Measurements from ENCODE around the gene ANKS1A.
"Not testable (repeated sequence)": the region's sequence is repeated elsewhere in the genome, so short reads cannot be mapped to it uniquely, and the experiment has no call there.

DNA sequence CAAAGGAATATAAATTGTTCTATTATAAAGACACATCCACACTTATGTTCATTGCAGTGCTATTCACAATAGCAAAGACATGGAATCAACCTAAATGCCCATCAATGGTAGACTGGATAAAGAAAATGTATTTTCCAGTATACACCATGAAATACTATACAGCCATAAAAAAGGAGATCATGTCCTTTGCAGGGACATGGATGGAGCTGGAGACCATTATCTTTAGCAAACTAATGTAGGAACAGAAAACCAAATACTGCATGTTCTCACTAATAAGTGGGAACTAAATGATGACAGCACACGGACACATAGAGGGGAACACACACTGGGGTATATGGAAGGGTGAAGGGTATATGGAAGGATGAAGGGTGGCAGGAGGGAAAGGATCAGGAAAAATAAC, 5.0 kb upstream of the ANKS1A start:
- TF ChIP-seq, protein P1, sequence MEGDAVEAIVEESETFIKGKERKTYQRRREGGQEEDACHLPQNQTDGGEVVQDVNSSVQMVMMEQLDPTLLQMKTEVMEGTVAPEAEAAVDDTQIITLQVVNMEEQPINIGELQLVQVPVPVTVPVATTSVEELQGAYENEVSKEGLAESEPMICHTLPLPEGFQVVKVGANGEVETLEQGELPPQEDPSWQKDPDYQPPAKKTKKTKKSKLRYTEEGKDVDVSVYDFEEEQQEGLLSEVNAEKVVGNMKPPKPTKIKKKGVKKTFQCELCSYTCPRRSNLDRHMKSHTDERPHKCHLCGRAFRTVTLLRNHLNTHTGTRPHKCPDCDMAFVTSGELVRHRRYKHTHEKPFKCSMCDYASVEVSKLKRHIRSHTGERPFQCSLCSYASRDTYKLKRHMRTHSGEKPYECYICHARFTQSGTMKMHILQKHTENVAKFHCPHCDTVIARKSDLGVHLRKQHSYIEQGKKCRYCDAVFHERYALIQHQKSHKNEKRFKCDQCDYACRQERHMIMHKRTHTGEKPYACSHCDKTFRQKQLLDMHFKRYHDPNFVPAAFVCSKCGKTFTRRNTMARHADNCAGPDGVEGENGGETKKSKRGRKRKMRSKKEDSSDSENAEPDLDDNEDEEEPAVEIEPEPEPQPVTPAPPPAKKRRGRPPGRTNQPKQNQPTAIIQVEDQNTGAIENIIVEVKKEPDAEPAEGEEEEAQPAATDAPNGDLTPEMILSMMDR (IDR thresholded peaks at IDR 0.05), result not testable (repeated sequence)
- TF ChIP-seq POLR2A (IDR thresholded peaks at IDR 0.05), result not testable (repeated sequence)
